HEK293 (cell line): ENCODE measurements around the gene KLRF1.

Experiments
- SP2 ChIP-seq: fragments of 450-650 bp; formaldehyde crosslinking; IDR thresholded peaks from 2 replicates; pipeline ENCODE4 v1.5.1; 2016; ENCODE audit warnings: missing biosample characterization, missing genetic modification characterization
- TF ChIP-seq, protein P1 (sequence below): fragments of 450-650 bp; formaldehyde crosslinking; IDR thresholded peaks from 2 replicates; pipeline ENCODE4 v1.5.1; 2016; ENCODE audit warnings: missing biosample characterization, missing genetic modification characterization, borderline replicate concordance

DNA sequence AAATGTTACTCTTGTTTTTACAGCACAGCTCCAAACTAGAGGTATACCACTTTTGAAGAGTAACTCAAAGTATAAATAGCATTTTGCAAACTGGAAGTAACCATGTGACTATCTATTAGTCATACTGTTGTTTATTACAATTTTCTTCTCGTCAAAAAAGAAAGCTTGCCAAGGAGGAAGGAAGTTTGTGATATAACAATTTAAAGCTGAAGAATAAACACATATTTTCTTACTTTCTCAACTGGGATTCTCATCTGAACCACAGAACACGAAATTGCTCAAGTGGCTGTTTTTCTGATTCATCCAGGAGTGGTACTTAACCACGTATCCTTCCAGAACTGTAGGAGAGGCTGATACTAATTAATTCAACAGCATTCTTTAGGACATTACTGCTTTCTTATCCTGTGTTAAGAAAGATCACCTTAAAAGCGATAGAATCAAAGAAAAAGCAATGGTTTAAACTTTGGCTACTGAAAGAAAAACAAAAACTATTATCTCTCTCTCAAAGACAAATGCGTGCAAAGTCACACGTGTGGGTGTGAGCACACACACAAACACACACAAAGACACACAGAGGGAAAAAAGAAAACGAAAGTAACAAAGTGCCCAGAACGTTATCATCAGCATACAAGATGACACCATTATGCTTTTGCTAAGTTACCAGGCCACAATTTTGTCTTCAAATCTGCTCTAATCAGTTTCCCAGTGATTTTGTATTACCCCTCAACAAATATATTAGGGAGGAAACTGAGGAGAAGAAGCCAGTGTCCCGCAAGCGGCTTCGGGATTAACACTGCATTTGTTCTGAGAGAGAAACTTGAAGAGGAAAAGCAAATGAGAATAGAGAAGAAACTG, 42.3 kb downstream of the KLRF1 start, which contains the start of gene CLEC2B:
- TF ChIP-seq, protein P1, sequence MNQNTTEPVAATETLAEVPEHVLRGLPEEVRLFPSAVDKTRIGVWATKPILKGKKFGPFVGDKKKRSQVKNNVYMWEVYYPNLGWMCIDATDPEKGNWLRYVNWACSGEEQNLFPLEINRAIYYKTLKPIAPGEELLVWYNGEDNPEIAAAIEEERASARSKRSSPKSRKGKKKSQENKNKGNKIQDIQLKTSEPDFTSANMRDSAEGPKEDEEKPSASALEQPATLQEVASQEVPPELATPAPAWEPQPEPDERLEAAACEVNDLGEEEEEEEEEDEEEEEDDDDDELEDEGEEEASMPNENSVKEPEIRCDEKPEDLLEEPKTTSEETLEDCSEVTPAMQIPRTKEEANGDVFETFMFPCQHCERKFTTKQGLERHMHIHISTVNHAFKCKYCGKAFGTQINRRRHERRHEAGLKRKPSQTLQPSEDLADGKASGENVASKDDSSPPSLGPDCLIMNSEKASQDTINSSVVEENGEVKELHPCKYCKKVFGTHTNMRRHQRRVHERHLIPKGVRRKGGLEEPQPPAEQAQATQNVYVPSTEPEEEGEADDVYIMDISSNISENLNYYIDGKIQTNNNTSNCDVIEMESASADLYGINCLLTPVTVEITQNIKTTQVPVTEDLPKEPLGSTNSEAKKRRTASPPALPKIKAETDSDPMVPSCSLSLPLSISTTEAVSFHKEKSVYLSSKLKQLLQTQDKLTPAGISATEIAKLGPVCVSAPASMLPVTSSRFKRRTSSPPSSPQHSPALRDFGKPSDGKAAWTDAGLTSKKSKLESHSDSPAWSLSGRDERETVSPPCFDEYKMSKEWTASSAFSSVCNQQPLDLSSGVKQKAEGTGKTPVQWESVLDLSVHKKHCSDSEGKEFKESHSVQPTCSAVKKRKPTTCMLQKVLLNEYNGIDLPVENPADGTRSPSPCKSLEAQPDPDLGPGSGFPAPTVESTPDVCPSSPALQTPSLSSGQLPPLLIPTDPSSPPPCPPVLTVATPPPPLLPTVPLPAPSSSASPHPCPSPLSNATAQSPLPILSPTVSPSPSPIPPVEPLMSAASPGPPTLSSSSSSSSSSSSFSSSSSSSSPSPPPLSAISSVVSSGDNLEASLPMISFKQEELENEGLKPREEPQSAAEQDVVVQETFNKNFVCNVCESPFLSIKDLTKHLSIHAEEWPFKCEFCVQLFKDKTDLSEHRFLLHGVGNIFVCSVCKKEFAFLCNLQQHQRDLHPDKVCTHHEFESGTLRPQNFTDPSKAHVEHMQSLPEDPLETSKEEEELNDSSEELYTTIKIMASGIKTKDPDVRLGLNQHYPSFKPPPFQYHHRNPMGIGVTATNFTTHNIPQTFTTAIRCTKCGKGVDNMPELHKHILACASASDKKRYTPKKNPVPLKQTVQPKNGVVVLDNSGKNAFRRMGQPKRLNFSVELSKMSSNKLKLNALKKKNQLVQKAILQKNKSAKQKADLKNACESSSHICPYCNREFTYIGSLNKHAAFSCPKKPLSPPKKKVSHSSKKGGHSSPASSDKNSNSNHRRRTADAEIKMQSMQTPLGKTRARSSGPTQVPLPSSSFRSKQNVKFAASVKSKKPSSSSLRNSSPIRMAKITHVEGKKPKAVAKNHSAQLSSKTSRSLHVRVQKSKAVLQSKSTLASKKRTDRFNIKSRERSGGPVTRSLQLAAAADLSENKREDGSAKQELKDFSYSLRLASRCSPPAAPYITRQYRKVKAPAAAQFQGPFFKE (tag by site-specific recombination): no peak
- no peak for TF ChIP-seq SP2
